Measurements from ENCODE around the gene PHF12. TPM values are rescaled to one million over a fixed set of nuclear protein-coding genes. Genes with fewer than 3 reads are reported as not detected.

The PHF12 gene
- total RNA-seq, 1 experiment from 2014 or later = 36.0 TPM

GRCh38 chr17:28926366-28926765, 25.0 kb downstream of the PHF12 start:
- no peak overlapping the region for H2AFZ ChIP-seq
- peaks cover 6% of the 10 kb centered on the region for H4K20me1 ChIP-seq (ENCODE audit: insufficient read depth)
- ChIA-PET CTCF (no interaction called here), POLR2A (ENCODE audit: unreplicated experiment) (no interaction called here)
- H3K4me3 ChIP-seq = no peak overlapping the region
- peaks cover 52% of the 10 kb centered on the region for H3K36me3 ChIP-seq (ENCODE audit: low read depth)
- H3K79me2 ChIP-seq (ENCODE audit: low read depth) = peaks cover 85% of the 10 kb centered on the region
- no peak for TF ChIP-seq CTCF (conservative IDR thresholded peaks at IDR 0.05)
- TF ChIP-seq EZH2 (IDR thresholded peaks at IDR 0.05; ENCODE audit: low read depth) = no peak
- no peaks in the 10 kb centered on the region for H3K27me3 ChIP-seq (ENCODE audit: insufficient read depth, low read depth)
- H3K9me2 ChIP-seq (ENCODE audit: insufficient read depth) = no peaks in the 10 kb centered on the region
- H3K4me2 ChIP-seq = peak overlapping the region; percentile 65
- no TSS peak for BruUV-seq (replicated peaks)
- peaks cover 50% of the 10 kb centered on the region for H3K4me1 ChIP-seq (replicated peaks; ENCODE audit: insufficient read depth)
- H3F3A ChIP-seq (ENCODE audit: insufficient read depth, low read depth) = peaks cover 58% of the 10 kb centered on the region
- DNase-seq = no peak
- H3K9me3 ChIP-seq (ENCODE audit: insufficient read depth, low read depth) = 0 out of 2 replicates have a peak, but pooled peaks cover 4% of the 10 kb centered on the region
- peak overlapping the region; percentile 78 for H3K27ac ChIP-seq
- intact Hi-C loops (cut with micrococcal nuclease; ENCODE audit: unreplicated experiment) = no loop called here

GRCh38 chr17:28925912-28926365, 25.4 kb downstream of the PHF12 start:
- H3F3A ChIP-seq (ENCODE audit: insufficient read depth, low read depth) = peaks cover 61% of the 10 kb centered on the region
- H2AFZ ChIP-seq = no peak overlapping the region
- CTCF ChIA-PET = no interaction called here
- H3K79me2 ChIP-seq (ENCODE audit: low read depth) = peaks cover 81% of the 10 kb centered on the region
- peaks cover 6% of the 10 kb centered on the region for H4K20me1 ChIP-seq (ENCODE audit: insufficient read depth)
- POLR2A ChIA-PET (ENCODE audit: unreplicated experiment) = no interaction called here
- no peaks in the 10 kb centered on the region for H3K9me2 ChIP-seq (ENCODE audit: insufficient read depth)
- BruUV-seq (replicated peaks) = no TSS peak
- no peak overlapping the region for H3K4me3 ChIP-seq
- peak overlapping the region; percentile 65 for H3K4me2 ChIP-seq
- peaks cover 56% of the 10 kb centered on the region for H3K36me3 ChIP-seq (ENCODE audit: low read depth)
- H3K9me3 ChIP-seq (ENCODE audit: insufficient read depth, low read depth) = 0 out of 2 replicates have a peak, but pooled peaks cover 4% of the 10 kb centered on the region
- peaks cover 50% of the 10 kb centered on the region for H3K4me1 ChIP-seq (replicated peaks; ENCODE audit: insufficient read depth)
- TF ChIP-seq EZH2 (IDR thresholded peaks at IDR 0.05; ENCODE audit: low read depth) = no peak
- TF ChIP-seq CTCF (conservative IDR thresholded peaks at IDR 0.05) = no peak
- H3K27ac ChIP-seq = peak overlapping the region; percentile 78
- DNase-seq = peak in 1 of 2 experiments; percentile 92
- H3K27me3 ChIP-seq (ENCODE audit: insufficient read depth, low read depth) = no peaks in the 10 kb centered on the region
- intact Hi-C loops (cut with micrococcal nuclease; ENCODE audit: unreplicated experiment) = no loop called here

- peaks cover 15% of the 10 kb centered on the region for H4K20me1 ChIP-seq (ENCODE audit: insufficient read depth)
- H2AFZ ChIP-seq = no peak overlapping the region
- TF ChIP-seq EZH2 (IDR thresholded peaks at IDR 0.05; ENCODE audit: low read depth) (no peak), CTCF (conservative IDR thresholded peaks at IDR 0.05) (no peak)
- ChIA-PET POLR2A (ENCODE audit: unreplicated experiment) (no interaction called here), CTCF (no interaction called here)
- H3F3A ChIP-seq (ENCODE audit: insufficient read depth, low read depth) = peaks cover 58% of the 10 kb centered on the region
- H3K36me3 ChIP-seq (ENCODE audit: low read depth) = peaks cover 86% of the 10 kb centered on the region
- H3K27me3 ChIP-seq (ENCODE audit: insufficient read depth, low read depth) = no peaks in the 10 kb centered on the region
- no peak overlapping the region for H3K4me2 ChIP-seq
- DNase-seq = no peak
- H3K9me3 ChIP-seq (ENCODE audit: insufficient read depth, low read depth) = no peaks in the 10 kb centered on the region
- H3K4me3 ChIP-seq = no peak overlapping the region
- H3K4me1 ChIP-seq (replicated peaks; ENCODE audit: insufficient read depth) = peaks cover 16% of the 10 kb centered on the region
- H3K79me2 ChIP-seq (ENCODE audit: low read depth) = peaks cover 38% of the 10 kb centered on the region
- no peaks in the 10 kb centered on the region for H3K9me2 ChIP-seq (ENCODE audit: insufficient read depth)
- no peak overlapping the region for H3K27ac ChIP-seq
- BruUV-seq (replicated peaks) = no TSS peak
- intact Hi-C loops (cut with micrococcal nuclease; ENCODE audit: unreplicated experiment) = no loop called here
These were observed 31.1 kb downstream of the PHF12 start for GRCh38 chr17:28920201-28920600.
